Activated CD4-positive, CD25-positive, alpha-beta regulatory T cell (primary cell): ENCODE data around the gene WNT7B.

Experiments used
- DNase-seq, 4 experiments: peaks; one replicate each; lab custom pipeline; 2025; lab: John Stamatoyannopoulos, UW

Gene WNT7B

GRCh38 chr22:45971408-45972028, 5.4 kb downstream of the WNT7B start:
- no peak for DNase-seq

GRCh38 chr22:45970705-45971407, 6.1 kb downstream of the WNT7B start:
- no peak for DNase-seq

- DNase-seq, result no peak
Observed at GRCh38 chr22:45969801-45970470, 7.0 kb downstream of the WNT7B start.

GRCh38 chr22:45969414-45969799, 7.6 kb downstream of the WNT7B start:
- DNase-seq, result no peak

- no peak for DNase-seq
Observed at GRCh38 chr22:45968751-45969413, 8.1 kb downstream of the WNT7B start.

- no peak for DNase-seq
Observed at GRCh38 chr22:45968003-45968650, 8.8 kb downstream of the WNT7B start.

- DNase-seq, result no peak
Observed at GRCh38 chr22:45966895-45967365, 10.0 kb downstream of the WNT7B start.

- no peak for DNase-seq
Observed at GRCh38 chr22:45966320-45966894, 10.6 kb downstream of the WNT7B start.

- no peak for DNase-seq
Observed at GRCh38 chr22:45965563-45965962, 11.4 kb downstream of the WNT7B start.

- DNase-seq, result no peak
Observed at GRCh38 chr22:45964926-45965527, 11.9 kb downstream of the WNT7B start.

- no peak for DNase-seq
Observed at GRCh38 chr22:45964372-45964771, 12.6 kb downstream of the WNT7B start.

GRCh38 chr22:45963821-45964220, 13.1 kb downstream of the WNT7B start:
- DNase-seq, result no peak

GRCh38 chr22:45962756-45963324, 14.1 kb downstream of the WNT7B start:
- no peak for DNase-seq

GRCh38 chr22:45962434-45962718, 14.6 kb downstream of the WNT7B start:
- DNase-seq, result no peak

GRCh38 chr22:45961679-45962433, 15.1 kb downstream of the WNT7B start:
- no peak for DNase-seq

GRCh38 chr22:45960477-45961386, 16.2 kb downstream of the WNT7B start:
- no peak for DNase-seq

GRCh38 chr22:45959719-45960476, 17.1 kb downstream of the WNT7B start:
- no peak for DNase-seq

GRCh38 chr22:45958971-45959370, 18.0 kb downstream of the WNT7B start:
- DNase-seq, result no peak

- DNase-seq, result no peak
Observed at GRCh38 chr22:45957826-45958225, 19.1 kb downstream of the WNT7B start.
